Smooth muscle cell (in vitro differentiated cells): ENCODE results near the gene TEDC2. TPM values are rescaled to one million over a fixed set of nuclear protein-coding genes. Genes with fewer than 3 reads are reported as not detected.
"Not testable (repeated sequence)": the region's sequence is repeated elsewhere in the genome, so short reads cannot be mapped to it uniquely, and the experiment has no call there.

Experiments used
- DNase-seq: peaks from one replicate; lab custom pipeline; 2025; ENCODE audit not compliant: unreplicated experiment; lab: John Stamatoyannopoulos, UW
- H2AFZ ChIP-seq: fragments of 200-600 bp; sonication (generic); 2 replicates; pipeline ENCODE4 v1.6.0; 2016; ENCODE audit warnings: antibody characterized with exemption, low read depth, mild to moderate bottlenecking
- H3F3A ChIP-seq: fragments of 200-600 bp; sonication (generic); 2 replicates; pipeline ENCODE4 v1.6.0; 2017; ENCODE audit warnings: antibody characterized with exemption, low read depth
- H3K27ac ChIP-seq: fragments of 200-600 bp; sonication (generic); 2 replicates; pipeline ENCODE4 v1.5.1; 2016; ENCODE audit warnings: low read depth, mild to moderate bottlenecking
- H3K27me3 ChIP-seq: fragments of 200-600 bp; sonication (generic); 2 replicates; pipeline ENCODE4 v1.6.1; 2016; ENCODE audit warnings: low read depth, mild to moderate bottlenecking
- H3K36me3 ChIP-seq: fragments of 200-600 bp; sonication (generic); 2 replicates; pipeline ENCODE4 v1.5.1; 2016; ENCODE audit warnings: low read depth
- H3K4me1 ChIP-seq: fragments of 200-600 bp; sonication (generic); 2 replicates; pipeline ENCODE4 v1.5.1; 2016; ENCODE audit warnings: low read depth
- H3K4me2 ChIP-seq: fragments of 200-600 bp; sonication (generic); 2 replicates; pipeline ENCODE4 v1.6.0; 2016; ENCODE audit warnings: mild to moderate bottlenecking
- H3K4me3 ChIP-seq: fragments of 200-600 bp; sonication (generic); 2 replicates; pipeline ENCODE4 v1.5.1; 2016; ENCODE audit warnings: mild to moderate bottlenecking
- H3K79me2 ChIP-seq: fragments of 200-600 bp; sonication (generic); 2 replicates; pipeline ENCODE4 v1.6.0; 2016; ENCODE audit warnings: low read depth, mild to moderate bottlenecking
- H3K9ac ChIP-seq: fragments of 200-600 bp; sonication (generic); 2 replicates; pipeline ENCODE4 v1.6.0; 2016; ENCODE audit warnings: low read depth
- H3K9me3 ChIP-seq: fragments of 200-600 bp; sonication (generic); replicated peaks from 2 replicates; pipeline ENCODE4 v1.5.1; 2016; ENCODE audit warnings: low read depth
- H4K20me1 ChIP-seq: fragments of 200-600 bp; sonication (generic); 2 replicates; pipeline ENCODE4 v1.6.0; 2016; ENCODE audit warnings: low read depth
- CTCF ChIP-seq: fragments of 200-600 bp; sonication (generic); IDR thresholded peaks from 2 replicates; pipeline ENCODE4 v1.5.1; 2017; ENCODE audit warnings: borderline replicate concordance, mild to moderate bottlenecking, antibody characterized with exemption; ENCODE audit not compliant: insufficient read depth, poor library complexity, severe bottlenecking
- WGBS: methylation state at CpG from one replicate; pipeline ENCODE4 v1.1.7; 2016; ENCODE audit warnings: low lambda C conversion rate; 5-methylcytosine and 5-hydroxymethylcytosine counted together
- polyA plus RNA-seq: library from polyadenylated mRNA; unstranded; fragments of >200 nt; fragmentation: Nextera tagmentation; extraction: Ambion mirVana; gene quantifications from 2 replicates; pipeline ENCODE4 v1.2.1, GENCODE V29; 2016
- total RNA-seq: library from RNA; depleted of rRNA; stranded (reverse); fragments of >200 nt; gene quantifications from 2 replicates; pipeline ENCODE4 v1.2.3, GENCODE V29; 2014

TEDC2 gene
- total and polyA plus RNA-seq, 2 experiments from 2014 or later = 8.0 to 13.3 TPM

DNA sequence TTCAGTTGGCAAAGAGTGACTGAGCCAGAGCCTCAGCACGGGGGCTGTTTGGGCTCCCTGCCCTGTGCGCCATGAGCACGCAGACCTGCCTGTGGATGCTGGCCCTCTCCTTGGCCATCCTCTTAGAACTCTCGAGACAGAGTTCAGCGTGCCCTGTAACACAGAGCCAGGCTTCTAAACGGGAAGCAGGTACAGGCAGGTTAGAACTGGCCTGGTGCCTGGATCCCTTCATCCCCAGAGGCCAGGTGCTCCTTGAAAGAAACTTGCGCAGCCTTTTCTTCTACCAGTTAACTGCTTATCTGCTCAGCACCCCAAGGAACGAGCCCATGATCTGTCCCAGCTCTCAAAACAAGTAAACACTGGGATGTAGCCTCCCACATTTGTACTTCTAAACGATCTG, 23.8 kb upstream of the TEDC2 start:
- H4K20me1 ChIP-seq = no peaks in the 10 kb centered on the region
- H3K79me2 ChIP-seq = peaks cover 8% of the 10 kb centered on the region
- H3K9ac ChIP-seq = no peak overlapping the region
- H3K9me3 ChIP-seq = no peaks in the 10 kb centered on the region
- DNase-seq = no peak
- no peaks in the 10 kb centered on the region for H3K4me1 ChIP-seq
- no peak for TF ChIP-seq CTCF
- H2AFZ ChIP-seq = no peak overlapping the region
- no peak overlapping the region for H3K4me2 ChIP-seq
- H3K27me3 ChIP-seq = no peaks in the 10 kb centered on the region
- no peaks in the 10 kb centered on the region for H3K36me3 ChIP-seq
- H3K4me3 ChIP-seq = no peak overlapping the region
- H3F3A ChIP-seq = no peaks in the 10 kb centered on the region
- WGBS = 98% methylated on average over 9 of the region's 9 CpGs
- H3K27ac ChIP-seq = no peak overlapping the region

GRCh38 chr16:2437032-2437790, 22.7 kb upstream of the TEDC2 start:
- Histone ChIP-seq H4K20me1 (no peaks in the 10 kb centered on the region), H3K4me2 (no peak overlapping the region), H3K4me1 (no peaks in the 10 kb centered on the region), H3K9ac (no peak overlapping the region), H3K9me3 (no peaks in the 10 kb centered on the region), H3K36me3 (no peaks in the 10 kb centered on the region), H3K27ac (no peak overlapping the region), H3K79me2 (peaks cover under 1% of the 10 kb centered on the region), H3F3A (no peaks in the 10 kb centered on the region), H3K4me3 (no peak overlapping the region), H2AFZ (no peak overlapping the region), H3K27me3 (no peaks in the 10 kb centered on the region)
- WGBS = 98% methylated on average over 24 of the region's 24 CpGs
- no peak for TF ChIP-seq CTCF
- no peak for DNase-seq

- DNase-seq = no peak
- H3F3A ChIP-seq = no peaks in the 10 kb centered on the region
- no peaks in the 10 kb centered on the region for H3K79me2 ChIP-seq
- no peaks in the 10 kb centered on the region for H4K20me1 ChIP-seq
- no peaks in the 10 kb centered on the region for H3K4me1 ChIP-seq
- 97% methylated on average over 14 of the region's 14 CpGs for WGBS
- H3K4me2 ChIP-seq = no peak overlapping the region
- H3K9ac ChIP-seq = no peak overlapping the region
- H3K27ac ChIP-seq = no peak overlapping the region
- no peaks in the 10 kb centered on the region for H3K27me3 ChIP-seq
- no peaks in the 10 kb centered on the region for H3K36me3 ChIP-seq
- no peak overlapping the region for H2AFZ ChIP-seq
- H3K4me3 ChIP-seq = no peak overlapping the region
- TF ChIP-seq CTCF = no peak
- no peaks in the 10 kb centered on the region for H3K9me3 ChIP-seq
Measured at GRCh38 chr16:2438121-2438520, 21.8 kb upstream of the TEDC2 start.

- H4K20me1 ChIP-seq = no peaks in the 10 kb centered on the region
- no peaks in the 10 kb centered on the region for H3K9me3 ChIP-seq
- no peaks in the 10 kb centered on the region for H3K36me3 ChIP-seq
- 98% methylated on average over 11 of the region's 11 CpGs for WGBS
- no peaks in the 10 kb centered on the region for H3K27me3 ChIP-seq
- no peak for DNase-seq
- no peaks in the 10 kb centered on the region for H3K4me1 ChIP-seq
- no peak overlapping the region for H3K4me3 ChIP-seq
- no peaks in the 10 kb centered on the region for H3F3A ChIP-seq
- TF ChIP-seq CTCF = no peak
- no peak overlapping the region for H2AFZ ChIP-seq
- H3K9ac ChIP-seq = no peak overlapping the region
- H3K79me2 ChIP-seq = no peaks in the 10 kb centered on the region
- H3K4me2 ChIP-seq = no peak overlapping the region
- H3K27ac ChIP-seq = no peak overlapping the region
Measured at GRCh38 chr16:2439598-2439997, 20.3 kb upstream of the TEDC2 start.

DNA sequence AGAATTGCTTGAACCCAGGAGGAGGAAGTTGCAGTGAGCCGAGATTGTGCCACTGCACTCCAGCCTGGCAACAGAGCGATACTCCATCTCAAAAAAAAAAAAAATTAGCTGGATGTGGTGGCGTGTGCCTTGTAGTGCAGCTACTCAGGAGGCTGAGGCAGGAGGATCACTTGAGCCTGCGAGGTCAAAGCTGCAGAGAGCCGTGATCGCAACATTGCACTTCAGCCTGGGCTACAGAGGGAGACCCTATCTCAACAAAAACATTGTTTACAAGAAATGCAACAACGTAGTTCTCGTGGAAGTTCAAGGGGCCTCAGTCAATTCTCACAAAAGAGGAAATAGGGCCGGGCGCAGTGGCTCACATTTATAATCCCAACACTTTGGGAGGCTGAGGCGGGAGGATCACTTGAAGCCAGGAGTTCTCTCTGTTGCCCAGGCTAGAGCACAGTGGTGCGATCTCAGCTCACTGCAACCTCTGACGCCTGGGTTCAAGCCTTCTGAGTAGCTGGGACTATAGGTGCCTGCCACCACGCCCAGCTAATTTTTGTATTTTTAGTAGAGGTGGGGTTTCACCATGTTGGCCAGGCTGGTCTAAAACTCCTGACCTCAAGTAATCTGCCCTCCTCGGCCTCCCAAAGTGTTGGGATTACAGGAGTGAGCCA, 18.6 kb upstream of the TEDC2 start:
- H3F3A ChIP-seq, H3K27me3 ChIP-seq, H3K4me2 ChIP-seq, H3K4me3 ChIP-seq, H3K27ac ChIP-seq, DNase-seq, H2AFZ ChIP-seq, H4K20me1 ChIP-seq, H3K9me3 ChIP-seq, H3K79me2 ChIP-seq, H3K9ac ChIP-seq, H3K36me3 ChIP-seq, H3K4me1 ChIP-seq: not testable (repeated sequence)
- WGBS = 89% methylated on average over 14 of the region's 15 CpGs
